Osteoblast (primary cell): ENCODE data around the gene DNHD1. TPM values are rescaled to one million over a fixed set of nuclear protein-coding genes. Genes with fewer than 3 reads are reported as not detected.

ENCODE experiments used
- DNase-seq: peaks from one replicate; pipeline ENCODE4 v3.0.0; 2011; ENCODE audit warnings: low spot score, mixed read lengths; ENCODE audit not compliant: insufficient read length; ENCODE audit errors: missing footprints
- H2AFZ ChIP-seq: 2 replicates; pipeline ENCODE4 v1.6.0; 2011; ENCODE audit warnings: mild to moderate bottlenecking, low read length
- H3K27ac ChIP-seq: 2 replicates; pipeline ENCODE4 v1.5.1; 2011; ENCODE audit warnings: mild to moderate bottlenecking, low read depth, low read length, moderate library complexity
- H3K27me3 ChIP-seq: 2 replicates; pipeline ENCODE4 v1.6.0; 2012; ENCODE audit warnings: mild to moderate bottlenecking, control low read depth, inconsistent platforms, low read length, moderate library complexity; ENCODE audit not compliant: insufficient read depth
- H3K36me3 ChIP-seq: 2 replicates; pipeline ENCODE4 v1.5.1; 2011; ENCODE audit warnings: mild to moderate bottlenecking, low read length, control low read depth, moderate library complexity; ENCODE audit not compliant: insufficient read depth
- H3K4me1 ChIP-seq: 2 replicates; pipeline ENCODE4 v1.5.1; 2011; ENCODE audit warnings: mild to moderate bottlenecking, low read length, control low read depth, moderate library complexity; ENCODE audit not compliant: insufficient read depth
- H3K4me2 ChIP-seq: 2 replicates; pipeline ENCODE4 v1.6.0; 2011; ENCODE audit warnings: mild to moderate bottlenecking, low read length; ENCODE audit not compliant: insufficient read depth
- H3K4me3 ChIP-seq: fragments of 200-600 bp; sonication (generic); 3 replicates; pipeline ENCODE4 v1.5.1; 2012; ENCODE audit warnings: mild to moderate bottlenecking, low read length, inconsistent platforms; ENCODE audit not compliant: insufficient read depth
- H3K79me2 ChIP-seq: 2 replicates; pipeline ENCODE4 v1.6.0; 2012; ENCODE audit warnings: mild to moderate bottlenecking, low read length, control low read depth, inconsistent platforms; ENCODE audit not compliant: insufficient read depth
- H3K9me3 ChIP-seq: 2 replicates; pipeline ENCODE4 v1.5.1; 2011; ENCODE audit warnings: low read depth, low read length, control low read depth
- H4K20me1 ChIP-seq: 2 replicates; pipeline ENCODE4 v1.6.0; 2012; ENCODE audit warnings: mild to moderate bottlenecking, low read length, control low read depth; ENCODE audit not compliant: insufficient read depth
- total RNA-seq: library from RNA; depleted of rRNA; stranded (reverse); fragments of >200 nt; gene quantifications from 2 replicates; pipeline ENCODE4 v1.2.3, GENCODE V29; 2012
- TF ChIP-seq, protein P1 (sequence below): IDR thresholded peaks from 2 replicates; pipeline ENCODE4 v1.5.1; 2011; ENCODE audit warnings: mild to moderate bottlenecking, low read depth, low read length, moderate library complexity; ENCODE audit errors: extremely low read depth

DNHD1 gene
- total RNA-seq, 1 donor: 9.0 TPM

GRCh38 chr11:6614446-6614845 is 117.4 kb downstream of the DNHD1 start:
- Histone ChIP-seq H3K9me3 (no peaks in the 10 kb centered on the region), H2AFZ (no peak overlapping the region), H3K4me3 (no peak overlapping the region), H3K36me3 (peaks cover 46% of the 10 kb centered on the region), H4K20me1 (peaks cover 12% of the 10 kb centered on the region), H3K27ac (no peak overlapping the region), H3K79me2 (peaks cover 47% of the 10 kb centered on the region), H3K4me1 (peaks cover 44% of the 10 kb centered on the region), H3K27me3 (no peaks in the 10 kb centered on the region), H3K4me2 (no peak overlapping the region)
- TF ChIP-seq, protein P1, sequence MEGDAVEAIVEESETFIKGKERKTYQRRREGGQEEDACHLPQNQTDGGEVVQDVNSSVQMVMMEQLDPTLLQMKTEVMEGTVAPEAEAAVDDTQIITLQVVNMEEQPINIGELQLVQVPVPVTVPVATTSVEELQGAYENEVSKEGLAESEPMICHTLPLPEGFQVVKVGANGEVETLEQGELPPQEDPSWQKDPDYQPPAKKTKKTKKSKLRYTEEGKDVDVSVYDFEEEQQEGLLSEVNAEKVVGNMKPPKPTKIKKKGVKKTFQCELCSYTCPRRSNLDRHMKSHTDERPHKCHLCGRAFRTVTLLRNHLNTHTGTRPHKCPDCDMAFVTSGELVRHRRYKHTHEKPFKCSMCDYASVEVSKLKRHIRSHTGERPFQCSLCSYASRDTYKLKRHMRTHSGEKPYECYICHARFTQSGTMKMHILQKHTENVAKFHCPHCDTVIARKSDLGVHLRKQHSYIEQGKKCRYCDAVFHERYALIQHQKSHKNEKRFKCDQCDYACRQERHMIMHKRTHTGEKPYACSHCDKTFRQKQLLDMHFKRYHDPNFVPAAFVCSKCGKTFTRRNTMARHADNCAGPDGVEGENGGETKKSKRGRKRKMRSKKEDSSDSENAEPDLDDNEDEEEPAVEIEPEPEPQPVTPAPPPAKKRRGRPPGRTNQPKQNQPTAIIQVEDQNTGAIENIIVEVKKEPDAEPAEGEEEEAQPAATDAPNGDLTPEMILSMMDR: no peak
- DNase-seq: no peak

- peaks cover 42% of the 10 kb centered on the region for H3K4me1 ChIP-seq
- H3K4me2 ChIP-seq: no peak overlapping the region
- H3K4me3 ChIP-seq: no peak overlapping the region
- DNase-seq: no peak
- no peaks in the 10 kb centered on the region for H3K27me3 ChIP-seq
- peaks cover 40% of the 10 kb centered on the region for H3K36me3 ChIP-seq
- no peak overlapping the region for H2AFZ ChIP-seq
- peaks cover 41% of the 10 kb centered on the region for H3K79me2 ChIP-seq
- no peak overlapping the region for H3K27ac ChIP-seq
- H4K20me1 ChIP-seq: peaks cover 12% of the 10 kb centered on the region
- TF ChIP-seq, protein P1: no peak
- no peaks in the 10 kb centered on the region for H3K9me3 ChIP-seq
These were observed 118.0 kb downstream of the DNHD1 start for GRCh38 chr11:6615046-6615445.

DNA sequence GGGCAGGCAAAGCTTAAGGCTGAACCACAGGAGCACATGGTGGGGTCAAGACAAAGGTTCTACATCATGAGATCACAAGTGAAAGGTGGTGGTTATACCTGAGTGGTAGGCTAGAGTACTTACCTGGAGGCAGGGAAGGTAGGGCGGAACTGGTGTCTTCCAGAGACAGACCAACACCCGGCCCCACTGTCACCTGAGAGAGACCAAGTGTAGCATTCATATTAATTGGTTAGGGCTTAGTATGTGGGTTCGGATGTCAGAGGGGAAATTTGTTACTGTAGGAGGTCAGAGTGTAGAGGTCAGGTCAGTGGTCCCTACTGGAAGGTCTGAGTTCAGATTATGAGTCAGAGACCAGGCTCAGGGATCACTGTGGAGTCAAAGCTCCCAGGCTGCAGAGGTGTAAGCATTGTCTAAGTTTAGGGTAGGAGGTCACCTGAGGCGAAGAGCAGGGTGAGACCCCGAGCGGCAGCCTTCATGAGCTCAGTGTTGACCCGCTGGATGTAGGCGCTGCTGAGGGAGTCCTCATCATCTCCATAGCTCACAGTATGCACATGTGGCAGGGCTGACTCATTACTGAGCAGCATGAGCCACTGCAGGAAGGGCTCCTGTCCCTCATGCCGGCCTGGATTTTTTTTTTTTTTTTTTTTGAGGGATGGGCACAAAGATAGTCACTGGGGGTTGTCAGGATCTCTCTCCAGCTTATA is 119.0 kb downstream of the DNHD1 start:
- peaks cover 3% of the 10 kb centered on the region for H4K20me1 ChIP-seq
- no peak overlapping the region for H3K4me2 ChIP-seq
- peaks cover 30% of the 10 kb centered on the region for H3K36me3 ChIP-seq
- peaks cover 38% of the 10 kb centered on the region for H3K4me1 ChIP-seq
- no peaks in the 10 kb centered on the region for H3K9me3 ChIP-seq
- no peak overlapping the region for H3K4me3 ChIP-seq
- TF ChIP-seq, protein P1: no peak
- DNase-seq: peak; percentile 87
- no peak overlapping the region for H2AFZ ChIP-seq
- H3K79me2 ChIP-seq: peaks cover 31% of the 10 kb centered on the region
- no peaks in the 10 kb centered on the region for H3K27me3 ChIP-seq
- peak overlapping the region; percentile 19 for H3K27ac ChIP-seq

- Histone ChIP-seq H3K4me2 (no peak overlapping the region), H3K27ac (peak overlapping the region; percentile 19), H3K4me3 (no peak overlapping the region), H4K20me1 (no peaks in the 10 kb centered on the region), H3K36me3 (peaks cover 26% of the 10 kb centered on the region), H3K79me2 (peaks cover 24% of the 10 kb centered on the region), H2AFZ (no peak overlapping the region), H3K27me3 (no peaks in the 10 kb centered on the region), H3K4me1 (peaks cover 35% of the 10 kb centered on the region), H3K9me3 (no peaks in the 10 kb centered on the region)
- no peak for DNase-seq
- TF ChIP-seq, protein P1: no peak
These were observed 119.6 kb downstream of the DNHD1 start for GRCh38 chr11:6616596-6617250.
